Esophagus squamous epithelium (tissue), 5 donors: ENCODE results near the gene KCNC3. TPM values are rescaled to one million over a fixed set of nuclear protein-coding genes. Genes with fewer than 3 reads are reported as not detected.
A peak's percentile ranks its signal among the peaks of the same experiment; 100 is the strongest.

Experiments
- DNase-seq: peaks from one replicate; lab custom pipeline; 2025; lab: John Stamatoyannopoulos, UW
- H3K27ac ChIP-seq, 4 donors: fragments of 200-600 bp; sonication (generic); one replicate each; pipeline ENCODE4 v1.5.1; 2016 to 2019; ENCODE audit warnings: mild to moderate bottlenecking in 1 of 4
- H3K27me3 ChIP-seq, 4 donors: fragments of 200-600 bp; sonication (generic); 1 replicate in 3 of 4; 2 replicates in 1 of 4; pipeline versions ENCODE4 v1.5.1 to v1.6.0; 2017 to 2021; ENCODE audit warnings: antibody characterized with exemption in 1 of 4
- H3K36me3 ChIP-seq, 3 donors: fragments of 200-600 bp; sonication (generic); one replicate each; pipeline ENCODE4 v1.5.1; 2016 to 2019
- H3K4me1 ChIP-seq, 3 donors: fragments of 200-600 bp; sonication (generic); one replicate each; pipeline ENCODE4 v1.5.1; 2017 to 2019
- H3K4me3 ChIP-seq, 4 donors: fragments of 200-600 bp; sonication (generic); 1 replicate in 3 of 4; 2 replicates in 1 of 4; pipeline ENCODE4 v1.5.1; 2016 to 2019; ENCODE audit warnings: mild to moderate bottlenecking in 2 of 4, moderate library complexity in 1 of 4
- H3K9me3 ChIP-seq, 3 donors: fragments of 200-600 bp; sonication (generic); one replicate each; pipeline ENCODE4 v1.5.1; 2016 to 2019
- POLR2A ChIP-seq, 4 donors: fragments of 450-650 bp; IDR thresholded peaks; one replicate each; pipeline ENCODE4 v1.6.1; 2017; ENCODE audit warnings: antibody characterized with exemption in 4 of 4, mild to moderate bottlenecking in 4 of 4, moderate library complexity in 3 of 4
- WGBS, 2 donors: methylation state at CpG; one replicate each; pipeline ENCODE4 v1.1.5; 2018; 5-methylcytosine and 5-hydroxymethylcytosine counted together
- intact Hi-C: fragments of 100-400 bp; cut with DNase I; formaldehyde crosslinking; loops from one replicate; pipeline ENCODE4 v1.15.0; 2022
- total RNA-seq, 4 donors: library from RNA; depleted of rRNA; stranded (reverse); fragments of >200 nt; gene quantifications; one replicate each; pipeline ENCODE4 v1.1.0, GENCODE V29; 2016
- TF ChIP-seq, protein P1 (sequence below), 6 experiments: fragments of 450-650 bp in 4 of 6; fragments of 200-600 bp in 2 of 6; sonication (generic) in 2 of 6; IDR thresholded peaks; one replicate each; pipeline ENCODE4 v1.5.1; 2016 to 2019; ENCODE audit warnings: antibody characterized with exemption in 6 of 6, mild to moderate bottlenecking in 4 of 6, moderate library complexity in 4 of 6
- donor health status: DM: yes; HTN: yes; CAD: no.

Gene KCNC3
- total RNA-seq, 4 donors from 2014 or later = 0.48 to 0.87 (median 0.57) TPM; not detected in 1

DNA sequence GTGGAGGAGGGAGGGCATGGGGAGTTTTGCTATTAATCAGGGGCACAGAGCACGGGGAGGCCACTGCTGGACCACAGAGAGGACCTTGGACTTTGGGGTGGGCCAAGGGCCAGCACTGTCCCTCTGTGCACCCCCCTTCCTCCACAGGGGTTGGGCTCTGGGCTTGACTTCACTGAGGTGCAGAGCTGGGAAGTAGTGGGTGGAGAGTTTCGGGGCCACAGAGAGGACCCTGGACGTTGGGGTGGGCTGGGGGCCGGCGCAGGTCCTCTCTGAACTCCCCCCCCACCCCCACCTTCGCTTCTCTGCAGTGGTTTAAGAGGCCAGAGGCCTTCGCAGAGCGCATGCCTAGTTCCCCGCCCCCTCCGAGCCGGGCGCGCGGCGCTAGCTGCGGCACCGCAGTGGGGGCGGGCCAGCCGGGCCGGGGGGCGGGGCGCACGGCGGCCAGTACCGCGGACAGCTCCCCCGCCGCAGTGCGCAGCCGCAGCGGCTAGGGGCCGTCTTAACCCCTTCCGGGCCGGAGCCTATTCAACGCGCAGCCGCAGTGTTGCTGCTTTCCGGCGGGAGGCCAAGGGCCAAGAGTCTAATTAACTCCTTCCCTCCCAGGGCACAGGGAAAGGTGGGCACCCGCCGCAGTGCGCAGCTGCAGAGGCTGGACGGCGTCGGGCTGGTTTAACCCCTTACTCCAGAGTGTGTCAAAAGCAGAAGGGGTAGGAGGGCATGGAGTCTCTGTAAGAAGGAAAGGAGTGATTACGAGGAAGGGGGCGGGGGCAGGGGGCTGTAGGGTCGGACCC, 3.7 kb downstream of the KCNC3 start:
- WGBS, 2 donors = 0 to 7% methylated on average over 1 to 7 of the region's 48 CpGs
- H3K4me3 ChIP-seq = peak overlapping the region in 1 of 4 donors; percentile 28

DNA sequence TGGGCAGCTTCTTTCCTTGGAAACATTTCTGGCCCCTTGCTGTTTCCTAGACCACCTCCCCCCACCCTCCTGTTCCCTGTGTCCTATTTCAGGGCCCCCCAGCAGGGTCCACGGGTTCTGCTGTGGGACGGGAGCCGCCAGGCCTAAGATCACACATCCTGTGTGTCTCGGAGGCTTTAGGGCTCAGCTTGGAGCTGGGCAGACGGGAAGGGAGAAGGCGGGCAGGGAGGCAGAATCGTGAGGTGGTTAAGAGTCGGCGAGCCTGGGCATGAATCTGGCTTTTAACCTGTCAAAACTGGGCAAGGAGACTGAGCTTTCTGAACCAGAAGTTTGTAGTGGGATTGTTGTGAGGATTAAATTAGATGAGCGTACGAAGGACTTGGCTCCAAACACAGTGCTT, 4.8 kb downstream of the KCNC3 start:
- H3K4me3 ChIP-seq = no peak overlapping the region
- H3K27me3 ChIP-seq = peaks cover 4 to 70% (median 12%) of the 10 kb centered on the region in 4 donors
- H3K36me3 ChIP-seq = no peaks in the 10 kb centered on the region
- H3K4me1 ChIP-seq = peaks cover 9 to 54% (median 26%) of the 10 kb centered on the region in 3 donors
- no peak overlapping the region for H3K27ac ChIP-seq
- 23 to 48% methylated on average over 4 to 9 of the region's 11 CpGs for WGBS, 2 donors
- intact Hi-C loops = no loop called here
- H3K9me3 ChIP-seq = no peaks in the 10 kb centered on the region
- DNase-seq = no peak
- TF ChIP-seq POLR2A (IDR thresholded peaks at IDR 0.05) = no peak
- TF ChIP-seq, protein P1, sequence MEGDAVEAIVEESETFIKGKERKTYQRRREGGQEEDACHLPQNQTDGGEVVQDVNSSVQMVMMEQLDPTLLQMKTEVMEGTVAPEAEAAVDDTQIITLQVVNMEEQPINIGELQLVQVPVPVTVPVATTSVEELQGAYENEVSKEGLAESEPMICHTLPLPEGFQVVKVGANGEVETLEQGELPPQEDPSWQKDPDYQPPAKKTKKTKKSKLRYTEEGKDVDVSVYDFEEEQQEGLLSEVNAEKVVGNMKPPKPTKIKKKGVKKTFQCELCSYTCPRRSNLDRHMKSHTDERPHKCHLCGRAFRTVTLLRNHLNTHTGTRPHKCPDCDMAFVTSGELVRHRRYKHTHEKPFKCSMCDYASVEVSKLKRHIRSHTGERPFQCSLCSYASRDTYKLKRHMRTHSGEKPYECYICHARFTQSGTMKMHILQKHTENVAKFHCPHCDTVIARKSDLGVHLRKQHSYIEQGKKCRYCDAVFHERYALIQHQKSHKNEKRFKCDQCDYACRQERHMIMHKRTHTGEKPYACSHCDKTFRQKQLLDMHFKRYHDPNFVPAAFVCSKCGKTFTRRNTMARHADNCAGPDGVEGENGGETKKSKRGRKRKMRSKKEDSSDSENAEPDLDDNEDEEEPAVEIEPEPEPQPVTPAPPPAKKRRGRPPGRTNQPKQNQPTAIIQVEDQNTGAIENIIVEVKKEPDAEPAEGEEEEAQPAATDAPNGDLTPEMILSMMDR (IDR thresholded peaks at IDR 0.05) = no peak

More for the DNA sequence above, 3.7 kb downstream of the KCNC3 start:
- Histone ChIP-seq H3K4me1 (peaks cover 20 to 66% (median 29%) of the 10 kb centered on the region in 3 donors), H3K9me3 (peaks cover 0 to 6% (median 0%) of the 10 kb centered on the region in 3 donors), H3K36me3 (no peaks in the 10 kb centered on the region), H3K27me3 (peaks cover 4 to 75% (median 15%) of the 10 kb centered on the region in 4 donors), H3K27ac (no peak overlapping the region)
- intact Hi-C loops = no loop called here
- no peak for TF ChIP-seq POLR2A (IDR thresholded peaks at IDR 0.05)
- TF ChIP-seq, protein P1 (IDR thresholded peaks at IDR 0.05) = peak in 1 of 6 experiments; percentile 31
- DNase-seq = no peak

DNA sequence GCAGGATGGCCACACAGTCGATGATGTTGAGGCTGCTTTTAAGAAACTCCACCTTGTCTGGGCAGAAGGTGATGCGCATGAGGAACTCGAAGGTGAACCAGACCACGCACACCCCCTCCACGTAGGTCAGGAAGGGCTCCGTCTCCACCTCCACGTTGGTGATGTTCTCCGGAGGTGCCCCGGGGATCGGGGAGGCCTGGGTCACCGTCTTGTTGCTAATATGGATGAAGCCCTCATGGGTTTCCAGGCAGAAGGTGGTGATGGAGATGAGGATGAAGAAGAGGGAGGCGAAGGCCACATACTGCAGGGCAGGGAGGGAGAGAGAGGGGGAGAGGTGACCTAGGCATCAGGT, 5.4 kb downstream of the KCNC3 start:
- Histone ChIP-seq H3K27me3 (peaks cover 4 to 70% (median 12%) of the 10 kb centered on the region in 4 donors), H3K9me3 (no peaks in the 10 kb centered on the region)
- intact Hi-C loops = no loop called here

DNA sequence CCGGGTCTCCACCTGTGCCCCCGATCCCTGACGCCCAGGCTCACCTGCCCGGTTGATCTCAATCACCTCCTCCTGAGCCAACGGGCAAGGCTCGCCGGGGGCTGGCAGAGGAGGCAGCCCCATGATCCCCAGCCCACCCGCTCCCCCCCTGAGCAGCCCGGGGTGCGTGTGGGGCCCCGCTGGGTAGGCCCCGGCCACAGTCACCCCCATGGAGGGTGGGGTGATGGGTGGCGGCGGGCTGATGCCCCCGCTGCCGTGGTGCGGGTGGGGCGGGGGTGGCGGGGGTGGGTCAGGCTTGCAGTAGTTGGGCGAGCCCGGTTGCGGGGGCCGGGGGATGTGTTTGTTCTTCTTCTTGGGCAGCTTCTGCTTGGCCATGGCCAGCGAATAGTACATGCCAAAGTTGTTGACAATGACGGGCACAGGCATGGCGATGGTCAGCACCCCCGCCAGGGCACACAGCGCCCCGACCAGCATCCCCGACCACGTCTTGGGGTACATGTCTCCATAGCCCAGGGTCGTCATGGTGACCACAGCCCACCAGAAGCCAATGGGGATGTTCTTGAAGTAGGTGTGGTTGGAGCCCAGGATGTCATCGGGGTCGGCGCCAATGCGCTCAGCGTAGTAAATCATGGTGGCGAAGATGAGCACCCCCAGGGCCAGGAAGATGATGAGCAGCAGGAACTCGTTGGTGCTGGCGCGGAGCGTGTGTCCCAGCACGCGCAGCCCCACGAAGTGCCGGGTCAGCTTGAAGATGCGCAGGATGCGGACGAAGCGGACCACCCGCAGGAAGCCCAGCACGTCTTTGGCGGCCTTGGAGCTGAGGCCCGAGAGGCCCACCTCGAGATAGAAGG, 6.0 kb downstream of the KCNC3 start:
- no peak for TF ChIP-seq POLR2A (IDR thresholded peaks at IDR 0.05)
- TF ChIP-seq, protein P1 (IDR thresholded peaks at IDR 0.05) = no peak
- WGBS, 2 donors = 91 to 94% methylated on average over 19 to 36 of the region's 55 CpGs
- Histone ChIP-seq H3K4me3 (no peak overlapping the region), H3K27ac (no peak overlapping the region), H3K27me3 (peaks cover 4 to 70% (median 12%) of the 10 kb centered on the region in 4 donors), H3K4me1 (peaks cover 9 to 45% (median 26%) of the 10 kb centered on the region in 3 donors), H3K36me3 (no peaks in the 10 kb centered on the region), H3K9me3 (no peaks in the 10 kb centered on the region)
- DNase-seq = no peak
- intact Hi-C loops = no loop called here

More for the DNA sequence above, 5.4 kb downstream of the KCNC3 start:
- Histone ChIP-seq H3K27ac (no peak overlapping the region), H3K4me1 (peaks cover 9 to 50% (median 26%) of the 10 kb centered on the region in 3 donors), H3K4me3 (no peak overlapping the region), H3K36me3 (no peaks in the 10 kb centered on the region)
- 83 to 86% methylated on average over 5 of the region's 12 CpGs for WGBS, 2 donors
- no peak for TF ChIP-seq POLR2A (IDR thresholded peaks at IDR 0.05)
- TF ChIP-seq, protein P1 (IDR thresholded peaks at IDR 0.05) = no peak
- no peak for DNase-seq
